B cell (primary cell): ENCODE results near the gene ITPR2.

Experiments used
- CTCF ChIP-seq: fragments of 200-600 bp; IDR thresholded peaks from one replicate; pipeline ENCODE4 v1.8.0; 2022; ENCODE audit warnings: antibody characterized with exemption, mild to moderate bottlenecking
- EZH2 ChIP-seq: IDR thresholded peaks from 2 replicates; pipeline ENCODE4 v1.6.1; 2012; ENCODE audit warnings: borderline replicate concordance, low read depth, mild to moderate bottlenecking, moderate library complexity, low read length; ENCODE audit not compliant: insufficient read depth, poor library complexity, severe bottlenecking

GRCh38 chr12:26668847-26669246 is 164.1 kb downstream of the ITPR2 start:
- no peak for TF ChIP-seq CTCF
- no peak for TF ChIP-seq EZH2
